ENCODE results near the gene NIPAL4.

The NIPAL4 gene

GRCh38 chr5:157516006-157516405 lies 56.0 kb downstream of the NIPAL4 start:
- Histone ChIP-seq H3K4me2 (ENCODE audit: low read length) (no peak overlapping the region), H3K4me3 (ENCODE audit: low read depth, low read length) (no peak overlapping the region), H3K4me1 (no peaks in the 10 kb centered on the region), H2AFZ (no peak overlapping the region), H3K9ac (no peak overlapping the region), H3K27me3 (ENCODE audit: control insufficient read depth, insufficient read depth, low read length) (no peaks in the 10 kb centered on the region), H3K36me3 (ENCODE audit: control insufficient read depth, insufficient read depth, low read length) (no peaks in the 10 kb centered on the region), H3K79me2 (no peaks in the 10 kb centered on the region), H3K27ac (no peak overlapping the region), H3K9me3 (ENCODE audit: control insufficient read depth, low read length) (no peaks in the 10 kb centered on the region)
- TF ChIP-seq, protein P1, sequence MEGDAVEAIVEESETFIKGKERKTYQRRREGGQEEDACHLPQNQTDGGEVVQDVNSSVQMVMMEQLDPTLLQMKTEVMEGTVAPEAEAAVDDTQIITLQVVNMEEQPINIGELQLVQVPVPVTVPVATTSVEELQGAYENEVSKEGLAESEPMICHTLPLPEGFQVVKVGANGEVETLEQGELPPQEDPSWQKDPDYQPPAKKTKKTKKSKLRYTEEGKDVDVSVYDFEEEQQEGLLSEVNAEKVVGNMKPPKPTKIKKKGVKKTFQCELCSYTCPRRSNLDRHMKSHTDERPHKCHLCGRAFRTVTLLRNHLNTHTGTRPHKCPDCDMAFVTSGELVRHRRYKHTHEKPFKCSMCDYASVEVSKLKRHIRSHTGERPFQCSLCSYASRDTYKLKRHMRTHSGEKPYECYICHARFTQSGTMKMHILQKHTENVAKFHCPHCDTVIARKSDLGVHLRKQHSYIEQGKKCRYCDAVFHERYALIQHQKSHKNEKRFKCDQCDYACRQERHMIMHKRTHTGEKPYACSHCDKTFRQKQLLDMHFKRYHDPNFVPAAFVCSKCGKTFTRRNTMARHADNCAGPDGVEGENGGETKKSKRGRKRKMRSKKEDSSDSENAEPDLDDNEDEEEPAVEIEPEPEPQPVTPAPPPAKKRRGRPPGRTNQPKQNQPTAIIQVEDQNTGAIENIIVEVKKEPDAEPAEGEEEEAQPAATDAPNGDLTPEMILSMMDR (IDR thresholded peaks at IDR 0.05): no peak

GRCh38 chr5:157516626-157517325 lies 56.8 kb downstream of the NIPAL4 start:
- H3K4me2 ChIP-seq (ENCODE audit: low read length): no peak overlapping the region
- H2AFZ ChIP-seq: no peak overlapping the region
- no peak overlapping the region for H3K4me3 ChIP-seq (ENCODE audit: low read depth, low read length)
- no peaks in the 10 kb centered on the region for H3K4me1 ChIP-seq
- H3K79me2 ChIP-seq: no peaks in the 10 kb centered on the region
- H3K27me3 ChIP-seq (ENCODE audit: control insufficient read depth, insufficient read depth, low read length): no peaks in the 10 kb centered on the region
- H3K36me3 ChIP-seq (ENCODE audit: control insufficient read depth, insufficient read depth, low read length): no peaks in the 10 kb centered on the region
- H3K9ac ChIP-seq: no peak overlapping the region
- H3K27ac ChIP-seq: no peak overlapping the region
- TF ChIP-seq, protein P1 (IDR thresholded peaks at IDR 0.05): no peak
- H3K9me3 ChIP-seq (ENCODE audit: control insufficient read depth, low read length): no peaks in the 10 kb centered on the region

DNA sequence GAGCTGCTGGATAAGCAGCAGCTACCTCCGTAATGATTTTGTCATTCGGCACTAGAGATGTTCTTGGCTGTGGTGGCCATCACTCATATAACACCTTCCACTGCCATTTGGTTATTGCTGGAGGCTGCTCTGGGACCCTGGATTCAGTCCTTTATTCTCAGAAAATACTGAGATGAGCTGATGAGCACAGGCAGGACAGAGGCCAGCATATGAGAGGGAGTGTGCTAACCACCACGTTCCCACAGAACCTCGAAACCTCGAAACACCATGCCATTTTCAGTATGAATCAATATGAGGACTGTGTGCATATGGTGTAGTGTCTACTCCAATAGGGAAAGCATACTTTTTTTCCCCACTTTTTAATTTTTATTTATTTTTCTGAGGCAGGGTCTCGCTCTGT lies 59.0 kb downstream of the NIPAL4 start:
- Histone ChIP-seq H3K4me1 (no peaks in the 10 kb centered on the region), H3K4me3 (ENCODE audit: low read depth, low read length) (no peak overlapping the region), H3K9ac (no peak overlapping the region), H3K4me2 (ENCODE audit: low read length) (no peak overlapping the region), H3K27me3 (ENCODE audit: control insufficient read depth, insufficient read depth, low read length) (no peaks in the 10 kb centered on the region), H2AFZ (no peak overlapping the region), H3K27ac (no peak overlapping the region), H3K79me2 (no peaks in the 10 kb centered on the region), H3K36me3 (ENCODE audit: control insufficient read depth, insufficient read depth, low read length) (no peaks in the 10 kb centered on the region), H3K9me3 (ENCODE audit: control insufficient read depth, low read length) (no peaks in the 10 kb centered on the region)
- TF ChIP-seq, protein P1 (IDR thresholded peaks at IDR 0.05): no peak

DNA sequence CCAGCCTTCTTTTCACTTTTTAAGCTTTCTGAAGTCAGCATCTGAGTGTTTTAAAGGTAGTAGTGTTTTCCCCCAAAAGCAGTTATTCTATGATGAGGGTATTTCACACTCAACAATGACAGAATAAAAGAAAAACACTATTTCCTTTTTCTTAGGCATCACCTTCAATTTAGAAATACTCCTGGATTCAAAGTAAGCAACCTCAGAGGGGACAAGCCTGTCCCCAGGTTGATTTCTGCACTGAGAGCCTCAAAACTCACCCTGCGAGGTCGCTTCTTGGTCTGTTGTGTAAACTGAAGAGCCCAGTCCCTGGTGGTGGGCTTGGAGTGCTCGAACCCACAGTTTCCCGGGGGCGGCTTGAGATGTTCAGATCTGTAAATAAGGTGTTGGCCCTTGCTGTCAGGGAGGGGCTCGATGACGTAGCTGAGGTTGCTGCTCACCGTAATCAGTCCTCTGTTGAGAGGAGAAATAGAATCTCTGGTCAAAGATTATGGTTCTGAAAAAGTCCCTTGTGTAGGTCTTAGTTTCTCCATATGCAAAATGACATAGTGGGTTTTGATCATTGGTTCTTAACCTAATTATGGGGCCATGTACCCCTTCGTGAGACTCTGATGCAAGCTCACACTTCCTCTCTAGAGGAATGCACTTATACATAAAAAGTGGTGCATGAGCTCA lies 59.7 kb downstream of the NIPAL4 start:
- Histone ChIP-seq H3K4me3 (ENCODE audit: low read depth, low read length) (no peak overlapping the region), H3K79me2 (no peaks in the 10 kb centered on the region), H3K4me1 (no peaks in the 10 kb centered on the region), H3K36me3 (ENCODE audit: control insufficient read depth, insufficient read depth, low read length) (no peaks in the 10 kb centered on the region), H3K27ac (no peak overlapping the region), H3K27me3 (ENCODE audit: control insufficient read depth, insufficient read depth, low read length) (no peaks in the 10 kb centered on the region), H3K4me2 (ENCODE audit: low read length) (no peak overlapping the region), H3K9ac (no peak overlapping the region), H2AFZ (no peak overlapping the region), H3K9me3 (ENCODE audit: control insufficient read depth, low read length) (no peaks in the 10 kb centered on the region)
- TF ChIP-seq, protein P1 (IDR thresholded peaks at IDR 0.05): no peak

Data from parathyroid adenoma (tissue), 2 donors.